ENCODE data around the gene IRF2BP1.
A peak's percentile ranks its signal among the peaks of the same experiment; 100 is the strongest.

The IRF2BP1 gene

GRCh38 chr19:45917421-45918091 lies 31.6 kb upstream of the IRF2BP1 start:
- Histone ChIP-seq H3K27ac (ENCODE audit: insufficient read depth in 1 of 2, low read depth in 1 of 2, low read length in 2 of 2, poor library complexity in 1 of 2, severe bottlenecking in 2 of 2) (no peak overlapping the region), H3K4me1 (ENCODE audit: control extremely low read depth in 1 of 4, control insufficient read depth in 4 of 4, insufficient read depth in 4 of 4, low read length in 3 of 4) (peaks cover 0 to 3% (median 0%) of the 10 kb centered on the region in 4 experiments), H3K9me3 (ENCODE audit: control extremely low read depth in 1 of 5, control insufficient read depth in 4 of 5, insufficient read depth in 2 of 5, low read depth in 1 of 5, low read length in 4 of 5) (no peaks in the 10 kb centered on the region), H3K4me3 (ENCODE audit: control insufficient read depth in 1 of 7, extremely low read depth in 1 of 7, insufficient read depth in 4 of 7, low read depth in 2 of 7, low read length in 6 of 7) (no peak overlapping the region), H3K36me3 (ENCODE audit: control insufficient read depth in 4 of 4, insufficient read depth in 4 of 4, low read length in 3 of 4) (no peaks in the 10 kb centered on the region), H3K27me3 (replicated peaks in 2 of 5; ENCODE audit: control insufficient read depth in 4 of 5, insufficient read depth in 5 of 5, low read length in 4 of 5) (peaks cover 0 to 51% (median 15%) of the 10 kb centered on the region in 5 experiments)
- POLR2A ChIA-PET, result no interaction called here
- no peak for DNase-seq
- WGBS (ENCODE audit: insufficient coverage), result 78% methylated on average over 3 of the region's 4 CpGs
- CTCF ChIA-PET, result interaction anchor here (1.4 kb wide), 1 partner anchor 103 kb away, joined by 5 read pairs; no protein-coding TSS in a partner anchor

GRCh38 chr19:45913874-45914830 lies 28.2 kb upstream of the IRF2BP1 start, which contains the start of gene NANOS2:
NANOS2 (minus strand) TSS chr19:45914778; CDS start chr19:45914693, 85 bp downstream.
- no peak within 1 kb of the TSS for H3K4me3 ChIP-seq (ENCODE audit: control insufficient read depth in 1 of 7, extremely low read depth in 1 of 7, insufficient read depth in 4 of 7, low read depth in 2 of 7, low read length in 6 of 7)
- H3K4me1 ChIP-seq (ENCODE audit: control extremely low read depth in 1 of 4, control insufficient read depth in 4 of 4, insufficient read depth in 4 of 4, low read length in 3 of 4), result no peaks in the 10 kb centered on the region
- no peak within 1 kb of the TSS for H3K27ac ChIP-seq (ENCODE audit: insufficient read depth in 1 of 2, low read depth in 1 of 2, low read length in 2 of 2, poor library complexity in 1 of 2, severe bottlenecking in 2 of 2)
- H3K9me3 ChIP-seq (ENCODE audit: control extremely low read depth in 1 of 5, control insufficient read depth in 4 of 5, insufficient read depth in 2 of 5, low read depth in 1 of 5, low read length in 4 of 5), result no peaks in the 10 kb centered on the region
- no peaks in the 10 kb centered on the region for H3K36me3 ChIP-seq (ENCODE audit: control insufficient read depth in 4 of 4, insufficient read depth in 4 of 4, low read length in 3 of 4)
- CTCF ChIA-PET, result no interaction called here
- H3K27me3 ChIP-seq (replicated peaks in 2 of 5; ENCODE audit: control insufficient read depth in 4 of 5, insufficient read depth in 5 of 5, low read length in 4 of 5), result peaks cover 4 to 41% (median 7%) of the 10 kb centered on the region in 5 experiments
- peak in 2 of 3 donors; percentile 15 to 23 for DNase-seq
- POLR2A ChIA-PET, result no interaction called here
- 62% methylated on average over 34 of the region's 44 CpGs for WGBS (ENCODE audit: insufficient coverage)

- POLR2A ChIA-PET, result no interaction called here
Observed at GRCh38 chr19:45911291-45911690, 25.4 kb upstream of the IRF2BP1 start.

GRCh38 chr19:45908956-45909355 lies 23.0 kb upstream of the IRF2BP1 start:
- Histone ChIP-seq H3K27ac (ENCODE audit: insufficient read depth in 1 of 2, low read depth in 1 of 2, low read length in 2 of 2, poor library complexity in 1 of 2, severe bottlenecking in 2 of 2) (no peak overlapping the region), H3K9me3 (ENCODE audit: control extremely low read depth in 1 of 5, control insufficient read depth in 4 of 5, insufficient read depth in 2 of 5, low read depth in 1 of 5, low read length in 4 of 5) (no peaks in the 10 kb centered on the region), H3K4me1 (ENCODE audit: control extremely low read depth in 1 of 4, control insufficient read depth in 4 of 4, insufficient read depth in 4 of 4, low read length in 3 of 4) (no peaks in the 10 kb centered on the region), H3K4me3 (ENCODE audit: control insufficient read depth in 1 of 7, extremely low read depth in 1 of 7, insufficient read depth in 4 of 7, low read depth in 2 of 7, low read length in 6 of 7) (no peak overlapping the region), H3K36me3 (ENCODE audit: control insufficient read depth in 4 of 4, insufficient read depth in 4 of 4, low read length in 3 of 4) (no peaks in the 10 kb centered on the region), H3K27me3 (replicated peaks in 2 of 5; ENCODE audit: control insufficient read depth in 4 of 5, insufficient read depth in 5 of 5, low read length in 4 of 5) (peaks cover 0 to 12% (median 4%) of the 10 kb centered on the region in 5 experiments)
- DNase-seq, result no peak
- 91% methylated on average over 4 of the region's 5 CpGs for WGBS (ENCODE audit: insufficient coverage)
- ChIA-PET POLR2A (no interaction called here), CTCF (interaction anchor here (1.4 kb wide), 1 partner anchor 11 kb away, joined by 7 read pairs; no protein-coding TSS in a partner anchor)

More at GRCh38 chr19:45911291-45911690, 25.4 kb upstream of the IRF2BP1 start:
- H3K9me3 ChIP-seq (ENCODE audit: control extremely low read depth in 1 of 5, control insufficient read depth in 4 of 5, insufficient read depth in 2 of 5, low read depth in 1 of 5, low read length in 4 of 5), result no peaks in the 10 kb centered on the region
- H3K27ac ChIP-seq (ENCODE audit: insufficient read depth in 1 of 2, low read depth in 1 of 2, low read length in 2 of 2, poor library complexity in 1 of 2, severe bottlenecking in 2 of 2), result no peak overlapping the region
- H3K4me3 ChIP-seq (ENCODE audit: control insufficient read depth in 1 of 7, extremely low read depth in 1 of 7, insufficient read depth in 4 of 7, low read depth in 2 of 7, low read length in 6 of 7), result no peak overlapping the region
- no peaks in the 10 kb centered on the region for H3K36me3 ChIP-seq (ENCODE audit: control insufficient read depth in 4 of 4, insufficient read depth in 4 of 4, low read length in 3 of 4)
- WGBS (ENCODE audit: insufficient coverage), result 90% methylated on average over 5 of the region's 8 CpGs
- H3K4me1 ChIP-seq (ENCODE audit: control extremely low read depth in 1 of 4, control insufficient read depth in 4 of 4, insufficient read depth in 4 of 4, low read length in 3 of 4), result no peaks in the 10 kb centered on the region
- DNase-seq, result no peak
- CTCF ChIA-PET, result no interaction called here
- peaks cover 3 to 27% (median 4%) of the 10 kb centered on the region in 5 experiments for H3K27me3 ChIP-seq (replicated peaks in 2 of 5; ENCODE audit: control insufficient read depth in 4 of 5, insufficient read depth in 5 of 5, low read length in 4 of 5)

- no peak overlapping the region for H3K4me3 ChIP-seq (ENCODE audit: control insufficient read depth in 1 of 7, extremely low read depth in 1 of 7, insufficient read depth in 4 of 7, low read depth in 2 of 7, low read length in 6 of 7)
- POLR2A ChIA-PET, result no interaction called here
- no peak overlapping the region for H3K27ac ChIP-seq (ENCODE audit: insufficient read depth in 1 of 2, low read depth in 1 of 2, low read length in 2 of 2, poor library complexity in 1 of 2, severe bottlenecking in 2 of 2)
- 90% methylated on average over 2 of the region's 3 CpGs for WGBS (ENCODE audit: insufficient coverage)
- H3K36me3 ChIP-seq (ENCODE audit: control insufficient read depth in 4 of 4, insufficient read depth in 4 of 4, low read length in 3 of 4), result no peaks in the 10 kb centered on the region
- CTCF ChIA-PET, result no interaction called here
- peaks cover 0 to 14% (median 8%) of the 10 kb centered on the region in 4 experiments for H3K4me1 ChIP-seq (ENCODE audit: control extremely low read depth in 1 of 4, control insufficient read depth in 4 of 4, insufficient read depth in 4 of 4, low read length in 3 of 4)
- H3K9me3 ChIP-seq (ENCODE audit: control extremely low read depth in 1 of 5, control insufficient read depth in 4 of 5, insufficient read depth in 2 of 5, low read depth in 1 of 5, low read length in 4 of 5), result no peaks in the 10 kb centered on the region
- H3K27me3 ChIP-seq (replicated peaks in 2 of 5; ENCODE audit: control insufficient read depth in 4 of 5, insufficient read depth in 5 of 5, low read length in 4 of 5), result peaks cover 0 to 4% (median 1%) of the 10 kb centered on the region in 5 experiments
- DNase-seq, result no peak
Observed at GRCh38 chr19:45906221-45906620, 20.3 kb upstream of the IRF2BP1 start.

GRCh38 chr19:45905011-45905410 lies 19.1 kb upstream of the IRF2BP1 start:
- ChIA-PET CTCF (no interaction called here), POLR2A (interaction anchor here (0.6 kb wide), 1 partner anchor 51 kb away, joined by 7 read pairs; no protein-coding TSS in a partner anchor)
- 98% methylated on average over 7 of the region's 10 CpGs for WGBS (ENCODE audit: insufficient coverage)
- peaks cover 0 to 10% (median 0%) of the 10 kb centered on the region in 4 experiments for H3K36me3 ChIP-seq (ENCODE audit: control insufficient read depth in 4 of 4, insufficient read depth in 4 of 4, low read length in 3 of 4)
- DNase-seq, result no peak
- peaks cover 0 to 2% (median 0%) of the 10 kb centered on the region in 5 experiments for H3K27me3 ChIP-seq (replicated peaks in 2 of 5; ENCODE audit: control insufficient read depth in 4 of 5, insufficient read depth in 5 of 5, low read length in 4 of 5)
- H3K9me3 ChIP-seq (ENCODE audit: control extremely low read depth in 1 of 5, control insufficient read depth in 4 of 5, insufficient read depth in 2 of 5, low read depth in 1 of 5, low read length in 4 of 5), result no peaks in the 10 kb centered on the region
- no peak overlapping the region for H3K27ac ChIP-seq (ENCODE audit: insufficient read depth in 1 of 2, low read depth in 1 of 2, low read length in 2 of 2, poor library complexity in 1 of 2, severe bottlenecking in 2 of 2)
- H3K4me1 ChIP-seq (ENCODE audit: control extremely low read depth in 1 of 4, control insufficient read depth in 4 of 4, insufficient read depth in 4 of 4, low read length in 3 of 4), result peaks cover 0 to 20% (median 13%) of the 10 kb centered on the region in 4 experiments
- no peak overlapping the region for H3K4me3 ChIP-seq (ENCODE audit: control insufficient read depth in 1 of 7, extremely low read depth in 1 of 7, insufficient read depth in 4 of 7, low read depth in 2 of 7, low read length in 6 of 7)

Data from common myeloid progenitor, CD34-positive (primary cell).